Stimulated activated CD8-positive, alpha-beta memory T cell treated with anti-CD3 and anti-CD28 coated beads, Interleukin-15, amount 100 ng/mL, for 48 hours (primary cell): ENCODE measurements around the gene NACC2.

Experiments used
- DNase-seq, 2 donors: peaks; one replicate each; pipeline ENCODE4 v3.0.0-alpha.2; 2020; ENCODE audit warnings: low read depth in 2 of 2

The NACC2 gene

GRCh38 chr9:136092741-136093140 lies 2.3 kb downstream of the NACC2 start:
- no peak for DNase-seq

DNA sequence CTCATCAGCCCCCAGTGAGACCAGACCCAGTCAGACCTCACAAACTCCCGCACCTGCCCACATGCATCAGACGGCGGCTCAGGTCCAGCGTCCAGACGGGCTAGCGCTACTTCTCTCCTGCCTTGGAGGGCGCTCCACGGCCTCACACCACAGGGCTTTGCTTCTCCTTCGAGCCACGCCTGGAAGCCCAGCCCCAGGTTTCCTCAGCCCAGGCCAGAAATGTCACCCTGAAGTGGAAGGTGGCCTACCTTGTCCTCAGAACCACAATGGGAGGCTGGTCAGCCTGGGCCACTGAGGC lies 2.8 kb downstream of the NACC2 start:
- no peak for DNase-seq

DNA sequence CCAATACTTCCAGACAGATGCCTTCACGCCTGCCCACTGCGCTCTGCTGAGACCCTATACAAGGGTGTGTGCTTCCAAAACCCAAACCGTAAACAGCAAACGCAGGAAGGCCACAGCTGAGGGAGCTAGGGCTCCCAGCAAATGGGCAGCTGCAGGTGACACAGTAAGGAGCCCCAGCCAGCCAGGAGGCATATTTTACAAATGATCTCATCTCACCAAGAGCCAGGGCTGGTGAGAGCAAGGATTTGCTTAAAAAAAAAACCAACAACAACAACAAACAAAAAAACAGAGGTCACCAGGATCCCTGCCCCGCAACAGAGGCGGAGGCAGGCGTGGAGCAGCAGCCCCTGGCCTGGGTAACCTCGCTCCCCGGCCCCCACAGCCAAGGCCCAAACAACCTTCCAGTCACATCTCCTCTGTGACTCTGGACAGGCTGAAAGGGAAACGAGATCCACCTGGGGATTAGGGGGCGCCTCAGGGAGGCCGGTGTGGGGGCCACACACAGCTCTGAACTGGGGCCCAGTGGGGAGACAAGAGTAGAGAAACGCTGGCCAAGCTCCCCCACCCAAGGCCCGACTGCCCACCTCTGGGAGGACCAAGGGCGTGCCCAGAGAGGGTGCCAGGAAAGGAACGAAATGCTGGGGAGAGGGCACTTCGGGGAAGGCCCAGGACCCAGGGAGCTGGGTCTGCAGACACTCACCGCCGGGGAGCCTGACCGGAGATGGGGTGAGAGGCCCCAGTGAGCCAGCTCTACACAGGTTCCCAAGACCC lies 3.3 kb downstream of the NACC2 start:
- no peak for DNase-seq

GRCh38 chr9:136090768-136091581 lies 4.1 kb downstream of the NACC2 start:
- no peak for DNase-seq

- no peak for DNase-seq
These were observed 4.9 kb downstream of the NACC2 start for GRCh38 chr9:136090056-136090735.

DNA sequence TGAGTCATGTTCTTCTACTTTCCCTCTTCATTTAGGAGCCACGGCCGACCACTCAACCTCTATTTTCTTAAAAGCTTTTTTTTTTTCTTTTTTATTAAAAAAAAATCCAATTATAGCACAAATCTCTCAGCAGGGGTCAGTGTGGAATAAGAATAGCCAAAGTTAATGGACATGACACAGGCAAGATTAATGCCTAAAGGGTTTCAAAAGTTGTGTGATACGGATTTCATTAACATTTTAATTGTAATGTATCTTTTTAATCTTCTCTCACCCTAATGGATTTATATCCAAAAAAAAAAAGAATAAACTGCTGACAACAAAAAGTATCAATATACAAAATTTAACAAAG lies 5.4 kb downstream of the NACC2 start:
- no peak for DNase-seq

DNA sequence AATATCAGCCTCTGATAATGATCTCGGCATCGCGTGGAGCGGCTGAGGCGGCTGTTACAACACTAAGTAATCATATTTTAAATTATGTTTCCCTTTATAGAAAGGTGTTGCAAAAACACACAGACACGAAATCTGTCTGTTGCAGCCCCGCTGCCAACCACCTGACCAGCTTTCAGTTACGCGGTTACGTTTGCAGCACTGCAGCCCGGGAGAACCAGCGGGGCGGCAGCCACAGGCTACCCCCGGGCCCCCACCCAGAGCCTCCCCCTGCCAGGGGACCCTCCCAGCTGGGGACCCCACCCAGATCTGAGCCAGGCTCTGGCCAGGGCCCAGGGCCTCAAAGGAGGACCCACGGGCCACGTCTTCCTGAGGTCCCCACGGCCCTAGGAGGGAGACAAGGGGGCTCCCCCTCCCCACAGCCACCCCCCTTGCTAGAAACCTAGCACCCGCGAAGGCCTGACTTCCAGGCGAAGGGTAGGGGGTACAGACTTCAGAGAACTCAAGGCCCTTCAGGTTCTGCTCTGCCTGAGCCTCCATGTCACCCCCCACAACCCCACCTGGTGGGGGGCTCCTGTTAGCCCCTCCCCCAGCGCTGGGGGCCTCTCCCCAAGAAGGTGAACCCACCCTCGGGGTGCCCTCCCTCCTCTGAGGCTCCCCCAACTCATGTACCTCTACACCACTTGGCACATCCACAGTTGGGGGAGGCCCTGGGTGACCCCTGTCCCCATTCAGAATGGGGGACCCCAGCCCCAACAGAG lies 6.0 kb downstream of the NACC2 start:
- DNase-seq: no peak

- no peak for DNase-seq
These were observed 6.6 kb downstream of the NACC2 start for GRCh38 chr9:136088481-136088938.

DNA sequence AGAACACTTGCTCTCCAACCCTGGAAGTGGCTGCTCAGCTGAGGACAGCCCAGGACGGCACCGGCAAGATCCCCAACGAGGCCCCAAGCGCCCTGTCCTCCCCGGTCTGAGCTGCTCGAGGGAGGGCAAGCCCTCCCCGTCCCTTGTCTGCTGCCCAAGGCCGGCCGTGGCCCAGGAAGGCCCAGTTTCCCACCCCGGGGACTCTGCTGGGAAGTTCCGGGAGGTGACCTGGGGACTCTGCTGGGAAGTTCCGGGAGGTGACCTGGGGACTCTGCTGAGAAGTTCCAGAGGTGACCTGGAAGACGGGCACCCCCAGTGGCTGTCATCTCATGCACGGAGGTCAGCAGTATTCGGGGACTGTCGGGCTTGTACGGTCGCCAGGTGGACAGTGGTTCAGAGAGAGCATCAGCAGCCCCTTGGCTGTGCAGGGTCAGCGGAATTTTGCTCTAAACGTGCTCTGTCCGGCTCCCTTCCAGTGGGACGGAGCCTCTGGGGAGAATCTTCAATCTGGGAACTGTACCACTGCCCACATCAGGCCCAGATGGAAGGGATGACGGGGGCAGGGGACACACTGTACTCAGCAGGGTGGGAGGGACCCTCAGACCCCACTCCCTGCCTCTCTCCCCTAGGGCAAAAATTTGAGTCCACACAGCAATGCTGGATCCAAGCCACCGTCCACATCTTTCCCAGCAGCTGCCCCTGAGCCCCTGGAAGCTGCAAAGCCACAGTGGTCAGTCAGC lies 7.2 kb downstream of the NACC2 start:
- no peak for DNase-seq

- no peak for DNase-seq
These were observed 7.9 kb downstream of the NACC2 start for GRCh38 chr9:136086951-136087740.

GRCh38 chr9:136086213-136086881 lies 8.7 kb downstream of the NACC2 start:
- DNase-seq: no peak

DNA sequence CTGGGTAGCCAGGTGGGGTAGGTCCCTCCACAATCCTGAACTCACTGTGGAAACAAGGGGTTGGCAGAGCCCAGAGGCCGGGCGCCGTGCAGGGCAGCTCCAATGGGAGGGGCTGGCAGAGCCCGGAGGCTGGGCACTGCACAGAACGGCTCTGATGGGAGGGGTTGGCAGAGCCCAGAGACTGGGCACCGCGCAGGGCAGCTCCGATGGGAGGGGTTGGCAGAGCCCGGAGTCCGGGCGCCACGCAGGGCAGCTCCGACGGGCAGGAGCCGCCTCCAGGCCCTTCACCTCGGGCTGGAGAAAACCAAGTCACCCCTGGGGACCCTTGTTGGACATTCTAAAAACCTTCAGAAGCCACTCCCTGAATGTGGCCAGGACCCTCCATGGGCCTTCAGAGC lies 9.3 kb downstream of the NACC2 start:
- no peak for DNase-seq

GRCh38 chr9:136084063-136084944 lies 10.8 kb downstream of the NACC2 start:
- DNase-seq: no peak

DNA sequence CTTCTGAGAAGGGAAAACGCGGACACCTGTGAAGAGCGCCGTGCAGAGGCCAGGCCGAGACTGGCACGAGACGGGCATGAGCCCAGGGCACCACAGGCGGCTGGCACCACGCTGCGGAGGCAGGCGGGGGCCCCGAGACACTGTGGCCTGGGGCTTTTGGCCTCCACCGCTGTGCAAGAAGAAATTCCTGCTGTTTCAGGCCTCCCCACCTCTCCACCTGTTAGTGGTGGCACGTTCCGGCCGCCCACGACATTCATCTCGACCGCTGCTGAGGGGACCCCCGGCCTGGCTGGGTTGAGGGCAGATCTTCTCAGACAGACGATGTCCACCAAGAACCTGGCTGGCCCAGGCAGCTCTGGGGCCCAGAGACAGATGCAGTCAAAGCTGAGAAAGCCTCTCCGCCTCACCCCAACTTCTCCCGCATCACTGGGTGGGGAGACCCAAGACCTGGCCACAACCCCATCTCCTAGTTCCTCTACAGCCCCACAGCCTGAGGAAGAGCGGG lies 11.5 kb downstream of the NACC2 start:
- DNase-seq: no peak

- no peak for DNase-seq
These were observed 12.4 kb downstream of the NACC2 start for GRCh38 chr9:136082496-136083361.

- no peak for DNase-seq
These were observed 13.1 kb downstream of the NACC2 start for GRCh38 chr9:136081826-136082495.

- no peak for DNase-seq
These were observed 13.8 kb downstream of the NACC2 start for GRCh38 chr9:136081113-136081825.
